HG03025 (cell line): ENCODE results near the gene CFAP61.

ENCODE experiments used
- ATAC-seq: cut with Tn5 transposase; IDR thresholded peaks from one replicate; pipeline ENCODE4 v1.9.1; 2021; ENCODE audit warnings: mild to moderate bottlenecking, moderate library complexity; ENCODE audit not compliant: unreplicated experiment, low FRiP score

Gene CFAP61

DNA sequence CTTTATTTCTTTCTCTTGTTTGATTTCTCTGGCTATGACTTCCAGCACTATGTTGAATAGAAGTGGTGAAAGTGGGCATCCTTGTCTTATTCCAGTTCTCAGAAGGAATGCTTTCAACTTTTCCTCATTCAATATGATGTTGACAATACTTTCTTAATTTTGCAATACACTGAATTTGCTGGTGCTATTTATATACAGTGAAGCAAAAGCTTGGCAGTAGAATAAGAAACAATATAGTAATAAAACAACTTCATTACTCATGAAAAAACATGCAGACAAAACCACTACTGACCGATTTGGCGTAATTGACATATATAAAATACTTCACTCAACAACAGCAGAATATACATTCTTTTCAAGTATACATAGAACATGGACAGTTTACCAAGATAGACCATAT, 96.4 kb downstream of the CFAP61 start:
- no peak for ATAC-seq

GRCh38 chr20:20150241-20150640, 97.9 kb downstream of the CFAP61 start:
- no peak for ATAC-seq

GRCh38 chr20:20160520-20160919, 108.2 kb downstream of the CFAP61 start:
- ATAC-seq: no peak

DNA sequence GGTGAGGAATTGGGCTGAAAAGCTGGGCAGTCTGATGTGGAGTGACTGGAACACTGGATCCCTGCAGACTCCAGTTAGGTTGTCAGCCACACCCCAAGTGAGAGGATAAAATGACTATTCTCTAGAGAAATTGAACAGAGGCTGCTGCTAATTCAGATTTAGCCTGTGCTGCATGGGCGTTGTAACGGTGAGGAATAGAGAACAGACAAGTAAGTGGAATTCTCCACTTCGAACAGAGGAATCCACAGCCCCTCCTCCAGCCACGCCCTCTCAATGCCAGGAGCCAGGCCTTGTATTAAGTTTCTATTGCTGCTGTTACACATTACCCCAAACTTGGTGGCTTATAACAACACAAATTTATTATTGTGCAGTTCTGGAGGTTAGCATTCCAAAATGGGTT, 109.3 kb downstream of the CFAP61 start:
- no peak for ATAC-seq

DNA sequence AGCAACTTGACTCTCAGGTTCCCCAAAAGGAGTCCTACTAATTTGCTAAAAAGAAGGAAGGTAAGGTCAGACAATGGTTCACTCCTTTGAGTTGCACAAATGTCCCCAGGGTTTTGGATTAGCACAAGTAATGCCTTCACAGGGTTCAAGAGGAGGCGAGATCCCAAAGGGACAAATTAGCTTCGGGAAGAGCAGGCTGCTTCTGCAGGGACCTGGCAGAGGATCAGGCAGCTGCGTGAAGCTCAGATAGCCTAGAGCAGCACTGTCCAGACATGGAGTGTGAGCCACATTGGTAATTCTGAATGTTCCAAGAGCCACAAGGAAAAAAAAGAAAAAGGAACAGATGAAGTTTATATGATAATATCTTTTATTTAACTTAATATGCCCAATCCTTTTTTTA, 115.4 kb downstream of the CFAP61 start:
- ATAC-seq: no peak

DNA sequence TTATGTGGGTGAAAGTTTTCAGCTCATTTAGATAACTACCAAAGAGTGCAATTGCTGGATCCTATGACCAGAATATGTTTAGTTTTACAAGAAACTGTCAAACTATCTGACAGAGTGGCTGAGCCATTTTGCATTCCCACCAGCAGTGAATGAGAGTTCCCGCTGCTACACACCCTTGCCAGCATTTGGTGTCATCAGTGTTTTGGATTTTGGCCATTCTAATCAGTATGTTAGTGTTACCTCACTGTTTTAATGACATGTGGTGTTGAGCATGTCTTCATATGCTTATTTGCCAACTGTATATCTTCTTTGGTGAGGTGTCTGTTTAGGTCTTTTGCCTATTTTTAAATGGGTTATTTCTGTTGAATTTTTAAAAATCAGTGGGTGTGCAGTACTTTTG, 120.9 kb downstream of the CFAP61 start:
- no peak for ATAC-seq

GRCh38 chr20:20174089-20174835, 121.9 kb downstream of the CFAP61 start:
- no peak for ATAC-seq

DNA sequence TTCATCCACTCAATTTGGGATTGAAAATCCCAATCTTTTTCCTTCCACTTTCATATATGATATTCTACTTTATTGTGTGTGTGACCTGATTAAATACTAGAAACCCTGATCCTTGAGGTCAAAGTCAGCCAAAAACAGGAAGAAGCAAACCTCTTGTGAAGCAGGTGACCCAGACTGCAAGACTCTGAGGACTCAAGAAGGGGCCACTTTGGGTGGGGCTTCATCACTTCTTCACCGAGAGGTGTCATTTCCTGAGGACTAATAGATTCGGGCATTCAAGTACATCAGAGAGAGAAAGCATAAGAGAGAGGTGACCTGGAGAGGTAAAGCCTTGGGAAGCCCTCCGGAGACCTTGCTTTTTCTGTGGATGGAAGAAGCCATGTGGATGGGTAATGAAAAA, 129.0 kb downstream of the CFAP61 start:
- no peak for ATAC-seq

DNA sequence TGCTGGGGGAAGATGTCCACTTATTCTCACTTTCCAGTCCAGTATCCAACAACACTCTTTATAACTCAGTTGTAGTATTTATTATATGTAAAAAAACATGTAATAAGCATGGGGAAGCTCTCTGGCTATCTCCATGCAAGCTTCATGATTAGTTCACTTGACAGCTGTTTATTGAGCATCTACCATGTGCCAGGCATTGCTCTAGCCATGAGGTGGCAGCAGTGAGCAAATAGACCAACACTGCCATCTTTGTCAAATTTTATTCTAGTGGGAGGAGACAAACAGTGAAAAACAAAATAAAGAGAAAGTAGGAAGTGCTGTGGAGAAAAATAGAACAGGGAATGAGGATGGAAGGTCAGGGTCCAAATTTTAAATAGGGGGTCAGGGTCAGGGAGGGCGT, 131.8 kb downstream of the CFAP61 start:
- ATAC-seq: no peak

DNA sequence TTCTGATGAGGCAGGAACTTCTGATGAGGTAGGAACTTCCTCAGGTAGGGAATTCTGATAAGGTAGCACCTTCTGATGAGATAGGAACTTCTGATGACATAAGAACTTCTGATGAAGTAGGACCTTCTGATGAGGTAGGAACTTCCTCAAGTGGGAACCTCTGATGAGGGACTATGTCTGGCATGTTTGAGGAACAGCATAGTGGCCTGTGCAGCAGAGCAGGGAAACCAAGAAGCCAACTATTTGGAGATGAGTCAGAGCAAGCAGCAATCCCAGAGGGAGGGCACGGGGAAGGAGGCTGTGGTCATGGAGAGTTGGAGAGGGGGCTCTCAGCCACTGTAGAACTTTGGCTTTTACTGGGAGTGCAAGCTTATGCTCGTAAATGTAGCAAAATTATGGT, 132.4 kb downstream of the CFAP61 start:
- ATAC-seq: no peak

- ATAC-seq: no peak
Observed at GRCh38 chr20:20188647-20189046, 136.3 kb downstream of the CFAP61 start.

GRCh38 chr20:20192366-20192765, 140.0 kb downstream of the CFAP61 start:
- ATAC-seq: no peak

GRCh38 chr20:20195021-20195705, 142.8 kb downstream of the CFAP61 start:
- no peak for ATAC-seq

DNA sequence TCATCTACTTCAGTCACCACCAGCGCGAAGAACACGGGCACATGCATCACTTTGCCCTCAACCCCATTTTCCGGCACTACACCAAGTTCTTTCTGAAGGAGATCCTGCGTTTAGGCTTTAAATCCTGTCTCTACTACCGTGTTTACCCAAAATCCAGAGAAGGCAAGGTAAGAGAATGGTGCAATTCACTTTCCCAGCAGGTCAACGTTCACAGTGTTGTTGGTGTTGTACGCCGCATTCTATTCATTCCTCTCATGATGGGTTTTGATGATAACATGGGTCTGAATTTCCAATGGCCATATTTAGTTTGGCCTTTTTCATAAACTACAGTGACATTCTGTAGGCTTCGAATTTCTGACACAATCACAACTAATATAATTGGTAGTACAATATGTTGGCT, 144.3 kb downstream of the CFAP61 start:
- ATAC-seq: no peak

- ATAC-seq: no peak
Observed at GRCh38 chr20:20198011-20198410, 145.7 kb downstream of the CFAP61 start.

- no peak for ATAC-seq
Observed at GRCh38 chr20:20199361-20200160, 147.2 kb downstream of the CFAP61 start.

DNA sequence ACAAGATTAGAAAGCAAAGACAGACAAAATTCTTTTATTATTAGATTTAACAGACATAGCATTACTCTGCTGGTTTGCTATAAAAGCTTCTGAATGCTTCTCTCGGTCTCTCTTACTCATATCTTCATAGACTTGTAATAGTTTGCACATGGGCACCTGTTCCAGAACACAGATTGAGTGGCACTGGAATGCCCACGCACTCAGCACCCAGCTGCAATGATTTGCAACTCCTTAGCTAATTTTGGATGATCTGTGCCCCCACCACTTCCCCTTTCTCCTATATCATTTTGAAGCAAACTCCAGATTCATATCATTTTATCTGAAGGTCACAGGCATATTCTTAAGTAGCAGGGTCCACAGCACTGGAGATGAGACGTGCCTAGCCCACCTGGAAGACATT, 148.8 kb downstream of the CFAP61 start:
- no peak for ATAC-seq

DNA sequence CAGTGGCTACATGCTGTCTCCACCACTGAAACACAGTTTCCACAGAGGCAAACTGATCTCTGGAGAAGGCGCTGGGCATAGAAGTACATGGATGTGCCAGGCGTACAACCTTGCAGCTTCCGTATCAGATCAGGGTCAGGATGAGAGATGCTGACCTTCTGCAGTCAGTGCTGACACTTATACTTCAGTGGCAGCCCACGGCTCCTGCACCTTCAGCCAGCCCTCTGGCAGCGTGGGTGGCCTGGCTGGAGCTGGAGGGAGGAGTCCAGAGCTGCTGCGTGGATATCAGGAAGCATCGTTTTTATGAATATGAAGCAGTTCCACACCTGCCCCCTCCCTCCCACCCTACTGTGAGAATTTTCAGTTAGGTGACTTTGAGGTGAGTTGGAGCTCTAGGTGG, 149.3 kb downstream of the CFAP61 start:
- ATAC-seq: no peak

DNA sequence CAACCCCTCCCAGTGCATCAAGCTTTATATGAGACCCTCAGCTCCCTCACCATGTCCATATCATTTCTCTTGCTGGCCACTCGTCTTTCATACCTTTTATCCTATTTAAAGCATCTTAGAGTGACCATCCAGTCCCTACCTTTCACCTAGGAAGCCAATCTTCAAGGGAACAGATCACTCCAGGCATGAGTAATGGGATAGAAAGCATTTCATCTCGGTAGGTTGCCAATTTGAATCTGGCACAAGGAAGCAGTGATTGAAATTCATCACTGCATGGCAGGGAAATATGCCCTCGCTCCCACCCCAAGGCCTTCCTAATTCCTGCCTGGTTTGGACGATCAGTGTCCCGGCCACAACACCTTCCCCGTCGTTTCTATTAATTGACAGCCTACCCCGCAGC, 150.4 kb downstream of the CFAP61 start:
- no peak for ATAC-seq

DNA sequence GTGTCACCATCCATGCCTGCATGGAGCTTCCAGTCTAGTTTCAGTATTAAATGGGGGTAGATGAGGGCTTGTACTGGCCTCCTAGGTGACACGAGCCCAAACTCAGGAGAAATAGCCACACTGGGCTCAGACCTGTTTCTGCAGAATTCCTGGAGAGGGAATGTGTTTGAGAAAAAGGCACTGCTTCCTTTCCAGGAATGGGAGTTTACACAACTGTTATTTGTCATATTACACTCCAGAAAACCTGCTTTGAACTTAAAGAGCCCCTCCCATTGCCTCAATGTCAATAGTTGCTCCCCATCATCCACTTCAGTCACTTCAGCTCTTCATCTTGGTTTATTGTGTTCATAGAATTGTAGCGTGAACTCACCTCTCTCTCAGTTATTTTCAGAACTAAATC, 151.5 kb downstream of the CFAP61 start:
- no peak for ATAC-seq

- no peak for ATAC-seq
Observed at GRCh38 chr20:20204256-20204655, 151.9 kb downstream of the CFAP61 start.
